GM12891 (cell line): ENCODE measurements around the gene KANSL3.
A peak's percentile ranks its signal among the peaks of the same experiment; 100 is the strongest.
"Not testable (repeated sequence)": the region's sequence is repeated elsewhere in the genome, so short reads cannot be mapped to it uniquely, and the experiment has no call there.

Experiments
- DNase-seq: peaks from one replicate; pipeline ENCODE4 v3.0.0; 2011; ENCODE audit warnings: low spot score; ENCODE audit not compliant: insufficient read length
- FAIRE-seq: peaks from 2 replicates; lab custom pipeline; 2011; peaks lifted over from hg19 to GRCh38; lab: Jason Lieb, UNC
- PAX5 ChIP-seq: IDR thresholded peaks from 2 replicates; pipeline ENCODE4 v1.6.1; 2011; ENCODE audit warnings: low read length, moderate library complexity, mild to moderate bottlenecking; ENCODE audit not compliant: insufficient read depth, severe bottlenecking
- POLR2A ChIP-seq: IDR thresholded peaks from 2 replicates; pipeline ENCODE4 v1.6.1; 2011; ENCODE audit warnings: low read depth, low read length, control low read depth
- POLR2AphosphoS5 ChIP-seq: IDR thresholded peaks from 2 replicates; pipeline ENCODE4 v1.6.1; 2011; ENCODE audit warnings: low read depth, low read length, control low read depth
- POU2F2 ChIP-seq: IDR thresholded peaks from 2 replicates; pipeline ENCODE4 v1.6.1; 2011; ENCODE audit warnings: low read depth, mild to moderate bottlenecking, control low read depth, low read length, moderate library complexity
- SPI1 ChIP-seq: IDR thresholded peaks from 2 replicates; pipeline ENCODE4 v1.6.1; 2011; ENCODE audit warnings: low read depth, low read length, control low read depth
- TAF1 ChIP-seq: IDR thresholded peaks from 2 replicates; pipeline ENCODE4 v1.6.1; 2011; ENCODE audit warnings: low read depth, low read length, control low read depth

KANSL3 gene

GRCh38 chr2:96554293-96555145, 83.6 kb downstream of the KANSL3 start:
- TF ChIP-seq POLR2A (no peak; the same call in 1 of the 2 replicates), SPI1 (peak; percentile 34; the same call in 1 of the 2 replicates), POLR2AphosphoS5 (no peak; the same call in 1 of the 2 replicates), PAX5 (no peak)
- peak; percentile 86 for DNase-seq
- peak; percentile 93 for FAIRE-seq

DNA sequence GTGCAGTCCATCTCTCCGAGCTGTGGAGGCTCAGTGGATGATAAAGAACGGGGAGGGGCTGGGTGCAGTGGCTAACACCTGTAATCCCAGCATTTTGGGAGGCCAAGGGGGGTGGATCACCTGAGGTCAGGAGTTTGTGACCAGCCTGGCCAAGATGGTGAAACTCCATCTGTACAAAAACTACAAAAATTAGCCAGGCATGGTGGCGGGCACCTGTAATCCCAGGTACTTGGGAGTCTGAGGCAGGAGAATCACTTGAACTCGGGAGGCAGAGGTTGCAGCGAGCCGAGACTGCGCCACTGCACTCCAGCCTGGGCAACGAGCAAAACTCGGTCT, 84.2 kb downstream of the KANSL3 start:
- not testable (repeated sequence) for FAIRE-seq, DNase-seq

- DNase-seq (no peak), FAIRE-seq (no peak)
- no peak for TF ChIP-seq POLR2AphosphoS5
- peak; percentile 33; the same call in 1 of the 2 replicates for TF ChIP-seq POU2F2
These were observed 84.7 kb downstream of the KANSL3 start for GRCh38 chr2:96553176-96553956.

GRCh38 chr2:96552315-96553175, 85.6 kb downstream of the KANSL3 start:
- TF ChIP-seq POLR2AphosphoS5 (peak; percentile 75), POLR2A (peak; percentile 59; the same call in 1 of the 2 replicates), SPI1 (no peak)
- FAIRE-seq (no peak), DNase-seq (no peak)

DNA sequence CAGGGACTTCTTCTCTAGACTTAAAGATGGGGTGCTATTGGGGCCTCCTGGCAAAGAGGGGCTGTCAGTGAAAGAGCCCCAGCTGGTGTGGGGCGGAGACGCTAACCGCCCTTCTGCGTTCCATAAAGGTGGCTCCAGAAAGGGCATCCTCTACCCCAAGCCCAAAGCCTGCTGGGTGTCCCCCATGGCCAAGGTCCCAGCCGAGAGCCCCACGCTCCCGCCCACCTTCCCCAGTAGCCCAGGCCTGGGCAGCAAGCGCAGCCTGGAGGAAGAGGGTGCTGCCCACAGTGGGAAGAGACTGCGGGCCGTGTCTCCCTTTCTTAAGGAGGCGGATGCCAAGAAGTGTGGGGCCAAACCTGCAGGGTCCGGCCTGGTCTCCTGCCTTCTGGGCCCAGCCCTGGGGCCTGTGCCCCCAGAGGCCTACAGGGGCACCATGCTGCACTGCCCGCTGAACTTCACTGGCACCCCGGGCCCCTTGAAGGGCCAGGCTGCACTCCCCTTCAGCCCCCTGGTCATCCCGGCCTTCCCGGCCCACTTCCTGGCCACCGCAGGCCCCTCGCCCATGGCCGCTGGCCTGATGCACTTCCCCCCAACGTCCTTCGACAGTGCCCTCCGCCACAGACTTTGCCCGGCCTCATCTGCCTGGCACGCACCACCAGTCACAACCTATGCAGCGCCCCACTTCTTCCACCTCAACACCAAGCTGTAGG, 86.4 kb downstream of the KANSL3 start:
- DNase-seq: no peak
- TF ChIP-seq POU2F2 (no peak), POLR2AphosphoS5 (0 out of 2 replicates have a peak, but pooled peaks have one; percentile 33), SPI1 (no peak), TAF1 (no peak)
- no peak for FAIRE-seq

- TF ChIP-seq TAF1: no peak
- TF ChIP-seq POLR2AphosphoS5: no peak
- TF ChIP-seq POLR2A: no peak
- TF ChIP-seq PAX5: no peak
- TF ChIP-seq SPI1: no peak
- TF ChIP-seq POU2F2: no peak
- FAIRE-seq (no peak), DNase-seq (no peak)
These were observed 87.1 kb downstream of the KANSL3 start for GRCh38 chr2:96550787-96551604.

DNA sequence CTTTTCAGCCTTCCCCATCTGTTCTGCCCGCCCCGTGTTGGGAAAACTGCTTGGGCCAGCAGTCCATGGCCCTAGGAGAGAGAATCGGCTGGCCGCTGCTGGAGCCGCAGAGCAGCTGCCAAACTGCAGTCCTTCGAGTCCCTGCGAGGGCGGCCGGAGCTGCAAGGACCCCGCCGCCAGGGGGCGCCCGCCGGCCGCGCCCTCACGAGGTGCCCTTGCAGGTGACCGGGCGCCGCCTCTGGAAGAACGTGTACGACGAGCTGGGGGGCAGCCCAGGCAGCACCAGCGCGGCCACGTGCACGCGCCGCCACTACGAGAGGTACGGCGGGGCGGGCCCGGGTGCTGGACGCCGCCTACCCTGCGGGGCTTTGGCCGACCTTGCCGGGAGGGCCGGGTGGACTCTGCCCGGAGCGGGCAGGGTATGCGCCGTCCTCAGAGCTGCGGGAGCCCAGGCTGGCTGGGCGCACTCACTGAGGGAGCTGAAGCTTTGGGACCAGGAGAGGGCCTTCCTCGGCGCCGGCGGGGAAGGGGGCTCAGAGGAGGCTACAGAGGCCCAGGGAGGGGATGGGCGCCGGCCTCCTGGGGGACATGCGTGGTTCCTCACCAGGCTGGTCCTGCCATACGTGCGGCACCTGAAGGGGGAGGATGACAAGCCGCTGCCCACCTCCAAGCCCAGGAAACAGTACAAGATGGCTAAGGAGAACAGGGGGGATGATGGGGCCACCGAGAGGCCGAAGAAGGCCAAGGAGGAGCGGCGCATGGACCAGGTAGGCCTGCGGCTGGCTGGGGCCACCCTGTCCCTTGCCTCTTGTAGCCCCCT, 87.9 kb downstream of the KANSL3 start:
- no peak for DNase-seq
- no peak for FAIRE-seq
- TF ChIP-seq TAF1 (no peak), POU2F2 (no peak), POLR2A (no peak), SPI1 (no peak), PAX5 (no peak), POLR2AphosphoS5 (no peak)

- FAIRE-seq (no peak), DNase-seq (no peak)
- TF ChIP-seq TAF1: no peak
- TF ChIP-seq POLR2AphosphoS5: peak; percentile 61
- TF ChIP-seq POLR2A: peak; percentile 67; the same call in 1 of the 2 replicates
These were observed 88.7 kb downstream of the KANSL3 start for GRCh38 chr2:96549466-96549785.
